Psoas muscle (tissue), 8 donors: ENCODE measurements around the gene HSFX3. TPM values are rescaled to one million over a fixed set of nuclear protein-coding genes. Genes with fewer than 3 reads are reported as not detected.

Source experiments
- ATAC-seq, 4 donors: fragments of 200-7000 bp; cut with Tn5 transposase; one replicate each; pipeline ENCODE4 v1.9.1; 2020; ENCODE audit warnings: moderate library complexity in 3 of 4, mild to moderate bottlenecking in 2 of 4
- DNase-seq, 2 donors: peaks; one replicate each; pipeline ENCODE4 v3.0.0-alpha.2; 2020
- H3K27ac ChIP-seq: fragments of 200-600 bp; one replicate; pipeline ENCODE4 v1.8.0; 2022
- H3K27me3 ChIP-seq, 3 donors: fragments of 200-600 bp in 1 of 3; one replicate each; pipeline versions ENCODE4 v1.6.1 to v1.8.0; 2013 to 2022; ENCODE audit warnings: low read length in 2 of 3, mild to moderate bottlenecking in 2 of 3, moderate library complexity in 1 of 3; ENCODE audit not compliant: insufficient read depth in 3 of 3
- H3K36me3 ChIP-seq, 2 donors: fragments of 200-600 bp in 1 of 2; one replicate each; pipeline versions ENCODE4 v1.6.1 to v1.8.0; 2013 to 2022; ENCODE audit warnings: low read depth in 1 of 2, mild to moderate bottlenecking in 1 of 2, moderate library complexity in 1 of 2; ENCODE audit not compliant: insufficient read depth in 1 of 2
- H3K4me1 ChIP-seq: fragments of 200-600 bp; one replicate; pipeline ENCODE4 v1.8.0; 2022
- H3K4me3 ChIP-seq: fragments of 200-600 bp; one replicate; pipeline ENCODE4 v1.8.0; 2022; ENCODE audit warnings: mild to moderate bottlenecking
- H3K9me3 ChIP-seq: fragments of 200-600 bp; one replicate; pipeline ENCODE4 v1.8.0; 2022
- CTCF ChIP-seq: fragments of 200-600 bp; IDR thresholded peaks from one replicate; pipeline ENCODE4 v1.8.0; 2022; ENCODE audit warnings: antibody characterized with exemption
- WGBS, 3 donors: extraction: QIAGEN DNeasy Blood & Tissue Kit; methylation state at CpG; one replicate each; pipeline versions ENCODE4 v1.1.6 to v1.1.7; 2013; 5-methylcytosine and 5-hydroxymethylcytosine counted together
- intact Hi-C, 2 donors: fragments of 100-400 bp; cut with DNase I; formaldehyde crosslinking; loops; one replicate each; pipeline versions ENCODE4 v1.11.0 to v1.14.2; 2022
- polyA plus RNA-seq, 3 donors: library from polyadenylated mRNA; stranded (reverse); fragments of 200-250 nt; gene quantifications; one replicate each; pipeline ENCODE4 v1.2.3, GENCODE V29; 2013
- total RNA-seq, 4 donors: library from RNA; stranded (reverse); fragmentation: NEBNext Ultra II Directional in 2 of 4; extraction: Animal tissue kit (Norgen Biotek cat#: 25700) in 2 of 4; gene quantifications; one replicate each; pipeline versions ENCODE4 v1.2.1 to v1.2.4, GENCODE V29; 2021 to 2023
- donor health status: healthy with polysubstance abuse.
- donor health status: DM: no; HTN: no; CAD: no; lungs with moderate emphysema.
- donor health status: Bipolar disorder and iron deficiency.
- donor health status: healthy.
- donor health status: DM: yes; HTN: yes; CAD: no.
- donor health status: DM: no; HTN: no; CAD: no.
- donor health status: DM: no; HTN: no; CAD: no.
- donor health status: DM: yes; HTN: yes; CAD: no.

Gene HSFX3
- total and polyA plus RNA-seq, 7 donors: 0.67 TPM; not detected in 6

- Histone ChIP-seq H3K27me3 (no peaks in the 10 kb centered on the region), H3K9me3 (no peaks in the 10 kb centered on the region), H3K4me1 (no peaks in the 10 kb centered on the region), H3K4me3 (no peak overlapping the region), H3K36me3 (no peaks in the 10 kb centered on the region), H3K27ac (no peak overlapping the region)
- intact Hi-C loops: loop anchor here in 1 of 2 donors (10.0 kb wide), 1 partner anchor 118 kb away; the partner anchor contains the start of gene TMEM185A
- ATAC-seq (no peak), DNase-seq (no peak)
- WGBS, 3 donors: 84 to 96% (median 91%) methylated on average over 2 of the region's 2 CpGs
- no peak for TF ChIP-seq CTCF
Measured at GRCh38 chrX:149516604-149517003, 33.1 kb downstream of the HSFX3 start.

- no peaks in the 10 kb centered on the region for H3K4me1 ChIP-seq
- H3K27ac ChIP-seq: no peak overlapping the region
- H3K9me3 ChIP-seq: no peaks in the 10 kb centered on the region
- no peaks in the 10 kb centered on the region for H3K27me3 ChIP-seq
- DNase-seq: no peak
- no peak for TF ChIP-seq CTCF
- no peak overlapping the region for H3K4me3 ChIP-seq
- no peak for ATAC-seq
- WGBS, 3 donors: 52 to 97% (median 61%) methylated on average over 4 of the region's 4 CpGs
- H3K36me3 ChIP-seq: no peaks in the 10 kb centered on the region
- intact Hi-C loops: loop anchor here in 1 of 2 donors (10.0 kb wide), 1 partner anchor 119 kb away; the partner anchor contains the start of gene TMEM185A
Measured at GRCh38 chrX:149515954-149516602, 33.6 kb downstream of the HSFX3 start.

DNA sequence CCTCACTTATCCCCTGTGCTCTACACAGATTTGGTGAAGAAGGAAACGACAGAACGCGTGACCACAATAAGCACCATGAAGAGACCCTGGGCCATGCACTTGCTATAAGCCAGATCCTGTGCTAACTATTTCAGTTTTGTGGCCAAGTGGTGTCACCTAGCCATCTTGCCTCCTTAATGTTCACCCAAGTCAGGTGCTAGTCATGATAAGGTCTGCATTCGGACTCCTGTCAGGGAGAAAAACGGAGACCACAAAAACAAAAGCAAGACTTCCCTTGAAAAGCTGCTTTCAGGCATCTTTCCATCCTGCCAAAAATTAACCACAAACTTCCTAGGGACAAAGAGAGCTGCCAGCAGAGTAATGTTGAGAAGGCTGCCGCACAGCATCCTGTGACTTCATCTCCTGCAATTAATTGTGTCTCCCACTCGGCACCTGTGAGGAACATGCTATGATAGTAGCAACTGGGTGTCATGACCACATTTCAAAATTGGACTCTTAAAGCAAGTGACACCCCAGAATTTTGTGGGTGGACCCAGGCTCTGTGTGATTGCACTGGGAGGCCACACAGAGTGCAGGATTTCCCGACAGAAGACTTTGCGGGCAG is 35.8 kb downstream of the HSFX3 start:
- WGBS, 3 donors: 72 to 79% (median 73%) methylated on average over 9 of the region's 9 CpGs
- ATAC-seq (no peak), DNase-seq (no peak)
- TF ChIP-seq CTCF: no peak
- no peaks in the 10 kb centered on the region for H3K27me3 ChIP-seq
- no peak overlapping the region for H3K4me3 ChIP-seq
- H3K9me3 ChIP-seq: no peaks in the 10 kb centered on the region
- H3K36me3 ChIP-seq: no peaks in the 10 kb centered on the region
- H3K4me1 ChIP-seq: no peaks in the 10 kb centered on the region
- no peak overlapping the region for H3K27ac ChIP-seq
- intact Hi-C loops: loop anchor here in 1 of 2 donors (10.0 kb wide), 1 partner anchor 121 kb away; the partner anchor contains the start of gene TMEM185A

DNA sequence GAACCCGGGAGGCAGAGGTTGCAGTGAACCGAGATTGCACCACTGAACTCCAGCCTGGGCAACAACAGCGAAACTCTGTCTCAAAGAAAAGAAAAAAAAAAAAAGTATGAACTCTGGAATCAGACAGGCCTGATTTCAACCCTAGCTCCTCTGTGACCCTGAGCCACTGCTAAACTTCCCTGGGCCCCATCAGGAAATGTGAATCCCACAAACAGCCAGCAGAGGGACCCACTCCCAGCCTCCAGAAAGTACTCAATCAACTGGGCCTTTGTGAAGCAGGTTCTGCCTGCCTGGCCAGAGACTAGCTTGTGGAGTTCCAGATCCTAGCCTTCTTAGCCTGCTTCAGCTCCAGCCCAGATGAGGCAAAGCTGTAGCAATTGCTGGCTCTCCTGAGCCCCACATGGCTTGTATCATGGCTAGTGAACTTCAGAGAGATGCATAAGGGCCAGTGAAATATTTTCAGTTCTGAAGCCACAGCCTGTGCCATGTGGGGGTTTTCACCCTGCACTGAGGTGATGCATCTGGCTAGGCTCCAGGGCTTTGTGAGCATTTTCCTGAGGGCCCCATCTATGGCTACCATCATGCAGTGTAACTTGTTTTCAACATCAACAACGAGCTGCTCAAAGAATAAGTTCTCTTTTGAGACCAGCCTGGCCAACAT is 37.4 kb downstream of the HSFX3 start:
- no peaks in the 10 kb centered on the region for H3K9me3 ChIP-seq
- H3K36me3 ChIP-seq: no peaks in the 10 kb centered on the region
- WGBS, 3 donors: 62 to 96% (median 83%) methylated on average over 4 of the region's 4 CpGs
- H3K4me3 ChIP-seq: no peak overlapping the region
- peak; percentile 47 for TF ChIP-seq CTCF
- peak; percentile 63 to 76 (median 70) for ATAC-seq
- no peak overlapping the region for H3K27ac ChIP-seq
- intact Hi-C loops: loop anchor here in 1 of 2 donors (10.0 kb wide), 1 partner anchor 122 kb away; the partner anchor contains the start of gene TMEM185A
- no peaks in the 10 kb centered on the region for H3K27me3 ChIP-seq
- peak in 1 of 2 donors; percentile 25 for DNase-seq
- no peaks in the 10 kb centered on the region for H3K4me1 ChIP-seq
